ENCODE results near the gene PRDX3. TPM values are rescaled to one million over a fixed set of nuclear protein-coding genes. Genes with fewer than 3 reads are reported as not detected.

The PRDX3 gene
- total RNA-seq, 1 experiment from 2014 or later, result 167 TPM

DNA sequence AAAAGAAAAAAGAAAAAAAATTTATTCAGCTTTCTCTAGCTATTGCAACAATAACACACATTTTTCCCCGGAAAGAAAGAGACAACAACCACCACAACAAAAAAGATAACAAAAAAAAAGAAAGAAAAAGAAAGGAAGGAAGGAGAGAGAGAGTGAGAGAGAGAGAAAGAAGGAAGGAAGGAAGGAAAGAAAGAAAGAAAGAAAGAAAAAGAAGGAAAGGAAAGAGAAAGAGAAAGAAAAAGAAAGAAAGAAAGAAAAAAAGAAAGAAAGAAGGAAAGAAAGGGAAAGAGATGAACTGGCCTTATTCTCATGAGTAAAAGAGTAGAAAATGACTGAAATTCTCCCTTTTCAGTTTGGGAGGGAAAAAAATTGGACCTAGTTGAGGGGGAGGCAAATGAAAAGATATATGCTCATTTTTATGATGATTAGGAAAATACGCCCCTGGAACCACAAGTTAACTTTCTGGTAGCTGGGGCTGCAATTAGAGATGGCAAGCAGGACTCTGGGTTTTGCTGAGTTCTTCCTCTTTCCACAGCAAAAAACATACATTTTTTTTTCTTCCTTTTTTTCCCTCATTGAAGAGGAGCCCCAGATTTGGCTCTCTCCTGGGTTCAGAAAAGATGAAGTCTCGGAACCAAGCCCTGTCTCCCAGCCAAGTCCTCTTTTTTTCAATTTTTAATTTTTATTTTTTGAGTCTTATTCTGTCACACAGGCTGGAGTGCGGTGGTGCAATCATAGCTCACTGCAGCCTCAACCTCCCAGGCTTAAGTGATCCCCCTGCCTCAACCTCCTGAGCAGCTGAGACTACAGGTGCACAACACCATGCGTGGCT lies 12.6 kb upstream of the PRDX3 start:
- TF ChIP-seq CREM (CRISPR knock-in tag; IDR thresholded peaks at IDR 0.05) (no peak), GRHL2 (CRISPR knock-in tag; IDR thresholded peaks at IDR 0.05; ENCODE audit: insufficient replicate concordance, severe bottlenecking) (no peak), HMGXB4 (CRISPR knock-in tag; IDR thresholded peaks at IDR 0.05) (no peak), MXD4 (CRISPR knock-in tag; IDR thresholded peaks at IDR 0.05; ENCODE audit: borderline replicate concordance) (no peak), FOXP1 (CRISPR knock-in tag; IDR thresholded peaks at IDR 0.05; ENCODE audit: borderline replicate concordance) (no peak), NFATC4 (CRISPR knock-in tag; IDR thresholded peaks at IDR 0.05) (no peak), NR2C2 (CRISPR knock-in tag; IDR thresholded peaks at IDR 0.05) (no peak), KAT7 (CRISPR knock-in tag; IDR thresholded peaks at IDR 0.05; ENCODE audit: borderline replicate concordance) (no peak), IRF1 (CRISPR knock-in tag; IDR thresholded peaks at IDR 0.05) (no peak), ZNF396 (CRISPR knock-in tag; IDR thresholded peaks at IDR 0.05; ENCODE audit: borderline replicate concordance) (no peak), OVOL2 (CRISPR knock-in tag; IDR thresholded peaks at IDR 0.05; ENCODE audit: borderline replicate concordance) (no peak), ZNF219 (CRISPR knock-in tag; IDR thresholded peaks at IDR 0.05; ENCODE audit: borderline replicate concordance) (no peak)
- TF ChIP-seq, protein P1, sequence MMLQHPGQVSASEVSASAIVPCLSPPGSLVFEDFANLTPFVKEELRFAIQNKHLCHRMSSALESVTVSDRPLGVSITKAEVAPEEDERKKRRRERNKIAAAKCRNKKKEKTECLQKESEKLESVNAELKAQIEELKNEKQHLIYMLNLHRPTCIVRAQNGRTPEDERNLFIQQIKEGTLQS (CRISPR knock-in tag; conservative IDR thresholded peaks at IDR 0.05), result no peak
- TF ChIP-seq, protein P2, sequence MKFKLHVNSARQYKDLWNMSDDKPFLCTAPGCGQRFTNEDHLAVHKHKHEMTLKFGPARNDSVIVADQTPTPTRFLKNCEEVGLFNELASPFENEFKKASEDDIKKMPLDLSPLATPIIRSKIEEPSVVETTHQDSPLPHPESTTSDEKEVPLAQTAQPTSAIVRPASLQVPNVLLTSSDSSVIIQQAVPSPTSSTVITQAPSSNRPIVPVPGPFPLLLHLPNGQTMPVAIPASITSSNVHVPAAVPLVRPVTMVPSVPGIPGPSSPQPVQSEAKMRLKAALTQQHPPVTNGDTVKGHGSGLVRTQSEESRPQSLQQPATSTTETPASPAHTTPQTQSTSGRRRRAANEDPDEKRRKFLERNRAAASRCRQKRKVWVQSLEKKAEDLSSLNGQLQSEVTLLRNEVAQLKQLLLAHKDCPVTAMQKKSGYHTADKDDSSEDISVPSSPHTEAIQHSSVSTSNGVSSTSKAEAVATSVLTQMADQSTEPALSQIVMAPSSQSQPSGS (CRISPR knock-in tag; IDR thresholded peaks at IDR 0.05; ENCODE audit: borderline replicate concordance, low read depth), result no peak
- Mint-ChIP-seq H3K27me3 (ENCODE audit: low read depth) (no peaks in the 10 kb centered on the region; the same call in 1 of the 2 replicates), H3K36me3 (no peaks in the 10 kb centered on the region), H3K4me3 (no peak overlapping the region), H3K9me3 (no peaks in the 10 kb centered on the region), H3K27ac (no peak overlapping the region), H3K4me1 (no peaks in the 10 kb centered on the region)
- POLR2A ChIA-PET, result interaction anchor here (0.7 kb wide), 1 partner anchor 82 kb away, joined by 3 read pairs; no protein-coding TSS in a partner anchor
- ATAC-seq (no peak), DNase-seq (ENCODE audit: low spot score) (no peak)
- CTCF ChIA-PET, result interaction anchor here (1.0 to 4.2 kb wide), 2 partner anchors 7 to 15 kb away, joined by 5 to 39 read pairs; no protein-coding TSS in a partner anchor

DNA sequence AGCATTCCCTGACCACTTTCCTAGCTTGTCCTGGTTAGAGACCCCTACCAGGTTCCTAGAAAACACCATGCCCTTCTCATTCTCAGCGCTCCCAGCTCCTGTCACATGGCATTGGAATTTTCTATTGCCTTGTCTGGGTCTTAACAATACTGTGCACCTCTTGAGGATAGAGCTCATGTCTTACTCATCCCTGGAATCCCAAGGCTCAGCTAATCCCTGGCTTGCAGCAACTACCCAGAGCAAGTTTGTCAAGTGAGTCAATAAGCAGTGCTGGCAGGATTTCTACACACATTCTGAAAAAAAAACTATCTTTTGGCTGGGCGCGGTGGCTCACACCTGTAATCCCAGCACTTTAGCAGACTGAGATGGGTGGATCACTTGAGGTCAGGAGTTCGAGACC lies 11.7 kb upstream of the PRDX3 start:
- Mint-ChIP-seq H3K27ac (no peak overlapping the region), H3K4me1 (no peaks in the 10 kb centered on the region), H3K36me3 (no peaks in the 10 kb centered on the region), H3K9me3 (no peaks in the 10 kb centered on the region), H3K4me3 (no peak overlapping the region), H3K27me3 (ENCODE audit: low read depth) (no peaks in the 10 kb centered on the region; the same call in 1 of the 2 replicates)
- no peak for ATAC-seq
- ChIA-PET POLR2A (interaction anchor here (0.7 kb wide), 1 partner anchor 83 kb away, joined by 3 read pairs; no protein-coding TSS in a partner anchor), CTCF (interaction anchor here (0.8 to 4.2 kb wide), 4 partner anchors 8 to 254 kb away, joined by 3 to 39 read pairs (median 4); no protein-coding TSS in a partner anchor)
- no peak for DNase-seq (ENCODE audit: low spot score)
- no peak for TF ChIP-seq RELA (CRISPR knock-in tag; IDR thresholded peaks at IDR 0.05; ENCODE audit: borderline replicate concordance)
- no peak for TF ChIP-seq SP1 (CRISPR knock-in tag; conservative IDR thresholded peaks at IDR 0.05)
- TF ChIP-seq, protein P2 (CRISPR knock-in tag; IDR thresholded peaks at IDR 0.05; ENCODE audit: borderline replicate concordance, low read depth), result no peak
- TF ChIP-seq USF2 (CRISPR knock-in tag; IDR thresholded peaks at IDR 0.05), result no peak
- TF ChIP-seq, protein P3, sequence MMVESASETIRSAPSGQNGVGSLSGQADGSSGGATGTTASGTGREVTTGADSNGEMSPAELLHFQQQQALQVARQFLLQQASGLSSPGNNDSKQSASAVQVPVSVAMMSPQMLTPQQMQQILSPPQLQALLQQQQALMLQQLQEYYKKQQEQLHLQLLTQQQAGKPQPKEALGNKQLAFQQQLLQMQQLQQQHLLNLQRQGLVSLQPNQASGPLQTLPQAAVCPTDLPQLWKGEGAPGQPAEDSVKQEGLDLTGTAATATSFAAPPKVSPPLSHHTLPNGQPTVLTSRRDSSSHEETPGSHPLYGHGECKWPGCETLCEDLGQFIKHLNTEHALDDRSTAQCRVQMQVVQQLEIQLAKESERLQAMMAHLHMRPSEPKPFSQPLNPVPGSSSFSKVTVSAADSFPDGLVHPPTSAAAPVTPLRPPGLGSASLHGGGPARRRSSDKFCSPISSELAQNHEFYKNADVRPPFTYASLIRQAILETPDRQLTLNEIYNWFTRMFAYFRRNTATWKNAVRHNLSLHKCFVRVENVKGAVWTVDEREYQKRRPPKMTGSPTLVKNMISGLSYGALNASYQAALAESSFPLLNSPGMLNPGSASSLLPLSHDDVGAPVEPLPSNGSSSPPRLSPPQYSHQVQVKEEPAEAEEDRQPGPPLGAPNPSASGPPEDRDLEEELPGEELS (CRISPR knock-in tag; IDR thresholded peaks at IDR 0.05), result no peak
- TF ChIP-seq IRF1 (CRISPR knock-in tag; IDR thresholded peaks at IDR 0.05), result no peak
- TF ChIP-seq PREB (CRISPR knock-in tag; IDR thresholded peaks at IDR 0.05; ENCODE audit: borderline replicate concordance), result no peak
- TF ChIP-seq HMGXB4 (CRISPR knock-in tag; IDR thresholded peaks at IDR 0.05), result no peak
